BJ (cell line): Measurements from ENCODE around the gene FBXO21. TPM values are rescaled to one million over a fixed set of nuclear protein-coding genes. Genes with fewer than 3 reads are reported as not detected.
A peak's percentile ranks its signal among the peaks of the same experiment; 100 is the strongest.

ENCODE experiments used
- CTCF ChIA-PET: fragments of 350-600 bp; formaldehyde crosslinking; extraction: SDS; loops from one replicate; lab custom pipeline; 2021; ENCODE audit warnings: antibody characterized with exemption, inconsistent platforms; lab: Yijun Ruan, JAX
- POLR2A ChIA-PET: fragments of 300-600 bp; sonication (Branson Sonifier 250); formaldehyde crosslinking; extraction: SDS; loops from one replicate; lab custom pipeline; 2021; ENCODE audit warnings: antibody characterized with exemption; lab: Charles Lee
- DNase-seq: peaks from one replicate; pipeline ENCODE4 v3.0.0-alpha.2; 2011; ENCODE audit warnings: low read depth
- H3K27me3 ChIP-seq: 2 replicates; pipeline ENCODE4 v1.6.0; 2011; ENCODE audit warnings: low read length; ENCODE audit not compliant: control insufficient read depth, insufficient read depth
- H3K36me3 ChIP-seq: 2 replicates; pipeline ENCODE4 v1.5.1; 2011; ENCODE audit warnings: low read length; ENCODE audit not compliant: control insufficient read depth, insufficient read depth
- H3K4me3 ChIP-seq: 2 replicates; pipeline ENCODE4 v1.5.1; 2011; ENCODE audit warnings: low read depth, mild to moderate bottlenecking, control low read depth, low read length
- polyA plus RNA-seq: library from polyadenylated mRNA; depleted of rRNA; stranded (reverse); fragments of >200 nt; gene quantifications from 2 replicates; pipeline ENCODE4 v1.2.3, GENCODE V29; 2011
- TF ChIP-seq, protein P1 (sequence below): IDR thresholded peaks from 2 replicates; pipeline ENCODE4 v1.5.1; 2011; ENCODE audit warnings: low read depth, mild to moderate bottlenecking, control low read depth, inconsistent platforms, low read length, moderate library complexity; ENCODE audit not compliant: insufficient read depth

Gene FBXO21
- polyA plus RNA-seq, 1 experiment: 28.9 TPM

- TF ChIP-seq, protein P1, sequence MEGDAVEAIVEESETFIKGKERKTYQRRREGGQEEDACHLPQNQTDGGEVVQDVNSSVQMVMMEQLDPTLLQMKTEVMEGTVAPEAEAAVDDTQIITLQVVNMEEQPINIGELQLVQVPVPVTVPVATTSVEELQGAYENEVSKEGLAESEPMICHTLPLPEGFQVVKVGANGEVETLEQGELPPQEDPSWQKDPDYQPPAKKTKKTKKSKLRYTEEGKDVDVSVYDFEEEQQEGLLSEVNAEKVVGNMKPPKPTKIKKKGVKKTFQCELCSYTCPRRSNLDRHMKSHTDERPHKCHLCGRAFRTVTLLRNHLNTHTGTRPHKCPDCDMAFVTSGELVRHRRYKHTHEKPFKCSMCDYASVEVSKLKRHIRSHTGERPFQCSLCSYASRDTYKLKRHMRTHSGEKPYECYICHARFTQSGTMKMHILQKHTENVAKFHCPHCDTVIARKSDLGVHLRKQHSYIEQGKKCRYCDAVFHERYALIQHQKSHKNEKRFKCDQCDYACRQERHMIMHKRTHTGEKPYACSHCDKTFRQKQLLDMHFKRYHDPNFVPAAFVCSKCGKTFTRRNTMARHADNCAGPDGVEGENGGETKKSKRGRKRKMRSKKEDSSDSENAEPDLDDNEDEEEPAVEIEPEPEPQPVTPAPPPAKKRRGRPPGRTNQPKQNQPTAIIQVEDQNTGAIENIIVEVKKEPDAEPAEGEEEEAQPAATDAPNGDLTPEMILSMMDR: no peak
- H3K4me3 ChIP-seq: no peak overlapping the region
- POLR2A ChIA-PET: no interaction called here
Measured at GRCh38 chr12:117192057-117192456, 1.8 kb upstream of the FBXO21 start.

DNA sequence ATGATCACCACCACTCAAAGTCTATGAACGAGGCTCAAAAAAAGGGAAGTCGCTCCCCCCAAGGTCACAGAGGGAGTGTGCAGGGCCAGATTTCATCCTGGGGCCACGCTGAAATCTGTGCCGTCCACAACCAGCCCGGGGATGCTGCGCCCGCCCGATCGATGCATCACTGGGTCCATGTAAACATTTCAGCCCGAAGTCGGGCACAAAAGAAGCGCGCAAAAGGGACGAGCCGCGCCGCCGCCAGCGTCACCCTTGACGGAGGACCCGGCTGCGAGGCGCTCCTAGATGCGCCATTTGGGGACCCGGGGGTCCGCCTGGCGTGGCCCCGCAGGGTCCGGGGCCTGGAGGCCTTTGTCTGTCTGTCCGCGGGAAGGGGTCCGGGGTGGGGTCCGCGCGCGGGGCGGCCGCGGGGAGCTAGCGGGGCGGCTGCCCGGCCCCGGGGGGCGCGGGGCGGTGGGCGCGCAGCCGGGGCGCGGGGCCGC, 503 bp downstream of the FBXO21 start:
- DNase-seq: no peak
- H3K4me3 ChIP-seq: peak overlapping the region; percentile 97
- no peaks in the 10 kb centered on the region; the same call in 1 of the 2 replicates for H3K36me3 ChIP-seq
- ChIA-PET POLR2A (no interaction called here), CTCF (no interaction called here)
- TF ChIP-seq, protein P1: no peak
- H3K27me3 ChIP-seq: no peaks in the 10 kb centered on the region

More at GRCh38 chr12:117192057-117192456, 1.8 kb upstream of the FBXO21 start:
- no peaks in the 10 kb centered on the region for H3K36me3 ChIP-seq
- DNase-seq: no peak
- no peaks in the 10 kb centered on the region for H3K27me3 ChIP-seq
- CTCF ChIA-PET: no interaction called here

- H3K36me3 ChIP-seq: peaks cover 1% of the 10 kb centered on the region; the same call in 1 of the 2 replicates
- no peaks in the 10 kb centered on the region for H3K27me3 ChIP-seq
- CTCF ChIA-PET: no interaction called here
- no peak for DNase-seq
- TF ChIP-seq, protein P1: no peak
- POLR2A ChIA-PET: no interaction called here
- peak overlapping the region; percentile 97 for H3K4me3 ChIP-seq
Measured at GRCh38 chr12:117188961-117189724, 1.1 kb downstream of the FBXO21 start.

DNA sequence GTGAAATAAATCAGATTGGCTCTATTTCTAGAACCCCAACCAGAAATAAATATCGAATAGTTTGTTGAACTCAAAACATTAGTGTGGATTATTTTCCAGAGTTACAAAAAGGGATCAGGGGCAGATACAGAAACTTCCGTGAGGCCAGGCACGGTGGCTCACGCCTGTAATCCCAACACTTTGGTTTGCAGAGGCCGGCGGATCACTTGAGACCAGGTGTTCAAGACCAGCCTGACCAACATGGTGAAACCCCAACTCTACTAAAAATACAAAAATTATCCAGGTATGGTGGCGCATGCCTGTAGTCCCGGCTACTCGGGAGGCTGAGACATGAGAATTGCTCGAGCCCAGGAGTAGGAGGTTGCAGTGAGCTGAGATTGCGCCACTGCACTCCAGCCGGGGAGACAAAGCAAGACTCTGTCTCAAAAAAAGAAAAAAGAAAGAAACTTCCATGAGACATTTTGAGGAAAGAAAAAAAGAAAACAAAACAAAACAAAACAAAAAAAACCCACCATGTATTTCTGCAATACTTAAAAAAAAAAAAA, 2.1 kb downstream of the FBXO21 start:
- Histone ChIP-seq H3K36me3 (peaks cover 2% of the 10 kb centered on the region; the same call in 1 of the 2 replicates), H3K27me3 (no peaks in the 10 kb centered on the region), H3K4me3 (no peak overlapping the region)
- TF ChIP-seq, protein P1: no peak
- ChIA-PET CTCF (interaction anchor here (0.5 kb wide), 1 partner anchor 20 kb away, joined by 3 read pairs; no protein-coding TSS in a partner anchor), POLR2A (no interaction called here)
- DNase-seq: no peak

- Histone ChIP-seq H3K36me3 (peaks cover 3% of the 10 kb centered on the region; the same call in 1 of the 2 replicates), H3K27me3 (no peaks in the 10 kb centered on the region), H3K4me3 (no peak overlapping the region)
- ChIA-PET POLR2A (no interaction called here), CTCF (interaction anchor here (0.5 kb wide), 1 partner anchor 19 kb away, joined by 3 read pairs; no protein-coding TSS in a partner anchor)
- DNase-seq: no peak
- TF ChIP-seq, protein P1: no peak
Measured at GRCh38 chr12:117187421-117187820, 2.8 kb downstream of the FBXO21 start.
